Right renal pelvis (tissue), 4 donors: ENCODE data around the gene PCDH9. TPM values are rescaled to one million over a fixed set of nuclear protein-coding genes. Genes with fewer than 3 reads are reported as not detected.

ENCODE experiments used
- DNase-seq, 4 donors: peaks; one replicate each; pipeline ENCODE4 v3.0.0-alpha.2; 2013; ENCODE audit warnings: low read depth in 4 of 4, low spot score in 3 of 4, missing footprints in 1 of 4
- polyA plus RNA-seq, 4 donors: library from polyadenylated mRNA; unstranded; fragments of 120-200 nt; gene quantifications; one replicate each; pipeline ENCODE4 v1.2.1, GENCODE V29; 2013; ENCODE audit not compliant: insufficient read length in 4 of 4

The PCDH9 gene
- polyA plus RNA-seq, 4 donors: 12.8 to 16.5 (median 15.0) TPM

- no peak for DNase-seq
Observed at GRCh38 chr13:66513728-66514127, 716.4 kb downstream of the PCDH9 start.

DNA sequence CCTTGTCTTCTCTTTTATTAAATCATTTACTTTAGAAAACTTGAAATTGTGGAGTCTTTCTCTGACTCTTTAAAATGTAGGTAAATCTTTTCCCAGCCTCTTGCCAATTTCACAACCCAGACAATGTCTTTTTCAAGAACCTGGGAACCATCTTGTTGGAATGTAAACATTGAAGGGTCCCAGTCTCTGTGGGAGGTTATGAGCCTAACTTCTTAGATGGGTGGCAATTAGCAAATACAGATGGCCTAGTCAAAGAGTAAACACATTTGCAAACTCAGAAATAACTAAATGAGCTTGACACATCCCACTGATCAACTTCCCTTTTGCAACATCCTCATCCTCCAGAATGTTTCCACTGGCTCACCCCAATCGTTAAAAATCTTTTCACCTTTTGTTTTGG, 721.0 kb downstream of the PCDH9 start:
- no peak for DNase-seq

DNA sequence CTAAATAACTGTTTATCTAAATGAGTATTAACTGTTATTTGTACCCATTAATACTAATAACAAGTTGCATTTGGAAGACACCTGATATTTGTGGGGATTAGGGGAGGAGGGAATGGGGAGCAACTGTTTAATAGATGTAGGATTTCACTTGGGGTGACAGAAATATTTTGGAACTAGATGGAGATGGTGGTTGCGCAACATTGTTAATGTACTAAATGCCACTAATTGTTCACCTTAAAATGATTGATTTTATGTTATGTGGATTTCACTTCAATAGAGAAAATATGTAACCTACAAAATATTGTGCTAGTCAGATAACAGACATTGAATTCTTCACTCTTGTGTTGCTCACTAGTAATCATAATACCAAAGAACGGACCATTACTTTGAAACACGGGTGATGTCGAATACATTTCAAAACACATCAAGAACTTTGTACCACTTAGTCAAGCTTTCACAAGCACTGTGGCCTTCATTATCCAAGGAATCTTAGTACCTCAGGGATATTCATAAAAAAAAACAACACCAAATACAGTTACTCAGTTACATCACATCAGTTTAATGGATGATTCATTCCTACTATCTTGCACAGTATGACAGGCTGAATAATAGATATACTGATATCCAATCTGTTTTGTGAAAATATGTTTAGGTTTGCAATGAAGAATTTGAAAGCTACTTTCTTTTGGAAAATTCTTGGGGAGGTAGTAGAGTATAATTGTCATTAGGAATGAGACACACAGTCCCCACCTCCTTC, 721.8 kb downstream of the PCDH9 start:
- no peak for DNase-seq

- DNase-seq: no peak
Observed at GRCh38 chr13:66506979-66507378, 723.2 kb downstream of the PCDH9 start.

DNA sequence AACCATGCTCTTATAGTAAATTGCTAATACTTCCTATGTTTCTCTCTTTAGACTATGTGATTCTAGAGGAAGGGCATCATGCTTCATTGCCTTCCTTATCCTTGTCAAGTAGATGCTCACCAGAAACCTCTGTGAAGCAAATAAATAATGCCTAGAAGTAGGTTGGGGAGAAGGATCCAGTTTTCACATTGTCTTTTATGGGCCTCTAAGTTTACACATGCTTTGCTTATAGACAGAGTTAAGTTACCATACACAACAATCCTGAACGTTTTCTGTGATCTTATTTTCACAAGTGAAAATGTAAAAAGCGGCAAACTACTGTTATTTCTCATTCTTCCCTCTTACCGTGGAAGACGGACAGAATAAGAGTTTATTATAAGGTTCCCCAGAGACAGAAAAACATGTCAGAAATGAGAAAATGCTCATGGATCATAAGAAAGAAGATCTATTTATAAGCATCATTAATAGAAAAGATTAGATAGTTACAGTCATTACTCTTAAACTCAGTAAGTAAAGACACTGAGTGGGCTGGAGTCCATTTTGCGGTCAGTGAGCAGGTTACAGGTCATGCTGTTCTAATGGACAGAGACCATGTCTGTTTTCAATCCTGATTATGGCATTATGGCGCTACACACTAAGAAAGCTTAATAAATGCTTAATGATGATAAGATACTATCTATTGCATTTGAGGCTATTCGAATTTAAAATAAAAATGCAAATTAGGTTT, 723.9 kb downstream of the PCDH9 start:
- no peak for DNase-seq

DNA sequence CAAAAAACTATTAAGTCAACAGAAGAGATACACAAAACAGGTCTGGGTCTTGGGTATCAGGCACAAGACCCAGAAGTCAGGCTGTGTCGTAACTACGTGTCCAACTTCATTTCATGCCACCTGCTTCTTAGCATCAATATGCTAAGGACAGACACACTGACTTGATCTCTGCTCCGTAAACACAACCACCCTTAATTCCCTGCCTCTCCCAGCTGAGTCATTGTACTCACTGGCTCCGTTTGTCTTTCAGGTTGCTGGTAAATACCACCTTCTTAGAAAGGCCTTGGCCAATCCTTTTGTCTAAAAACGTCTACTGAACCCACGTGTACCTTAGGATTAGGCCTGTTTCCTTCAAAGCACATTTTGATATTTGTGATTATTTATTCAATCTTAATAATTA, 726.2 kb downstream of the PCDH9 start:
- no peak for DNase-seq

- no peak for DNase-seq
Observed at GRCh38 chr13:66501181-66501580, 729.0 kb downstream of the PCDH9 start.

DNA sequence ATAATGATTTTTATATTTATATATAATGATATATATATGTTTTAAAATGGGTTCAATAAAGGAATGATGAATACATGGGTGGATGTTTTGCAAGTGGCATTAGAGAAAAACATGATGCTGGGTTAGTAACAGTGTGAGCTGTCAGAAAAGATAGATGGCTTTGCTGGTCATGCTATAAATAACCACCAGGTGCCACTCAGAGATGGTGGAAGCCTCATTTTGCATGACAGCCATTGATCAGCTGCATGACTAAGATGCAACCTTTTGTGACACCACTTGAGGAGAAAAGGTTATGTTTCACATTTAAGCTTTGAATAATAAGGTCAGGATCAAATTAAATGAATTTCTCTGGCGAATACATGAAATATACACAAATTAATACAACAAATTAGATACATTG, 737.7 kb downstream of the PCDH9 start:
- no peak for DNase-seq

- no peak for DNase-seq
Observed at GRCh38 chr13:66491251-66491650, 738.9 kb downstream of the PCDH9 start.

DNA sequence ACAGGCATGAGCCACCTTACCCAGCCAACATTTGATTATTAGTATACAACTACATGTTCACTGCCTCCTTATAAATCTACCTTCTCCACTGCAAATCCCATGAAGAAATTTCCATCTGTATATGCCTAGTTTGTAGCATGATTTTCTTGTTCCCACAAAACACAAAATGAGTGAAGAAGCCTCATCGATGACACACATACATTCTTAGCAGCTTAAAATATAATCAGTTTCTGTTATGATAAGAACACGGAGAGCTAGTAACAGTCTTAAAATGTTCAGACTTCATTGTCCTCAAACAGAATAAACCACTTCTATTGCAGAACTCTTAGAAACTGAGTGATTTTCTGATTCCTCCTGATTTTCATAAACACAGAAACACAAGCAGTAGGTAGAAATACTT, 740.5 kb downstream of the PCDH9 start:
- DNase-seq: no peak

DNA sequence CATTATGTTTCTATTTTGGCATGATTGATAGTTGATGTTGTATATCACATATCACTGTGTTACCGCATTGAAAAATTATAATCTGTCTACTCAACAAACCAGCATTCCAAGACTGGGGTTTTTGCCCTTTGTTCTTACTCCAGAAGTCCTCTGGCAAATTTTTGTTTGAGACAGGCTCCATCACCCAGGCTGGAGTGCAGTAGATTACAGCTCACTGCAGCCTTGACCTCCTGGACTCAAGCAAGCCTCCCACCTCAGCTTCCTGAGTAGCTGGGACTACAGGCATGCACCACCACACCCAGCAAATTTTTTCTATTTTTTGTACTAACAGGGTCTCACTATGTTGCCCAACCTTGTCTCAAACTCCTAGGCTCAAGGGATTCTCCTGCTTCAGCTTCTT, 741.0 kb downstream of the PCDH9 start:
- no peak for DNase-seq

GRCh38 chr13:66483712-66484111, 746.4 kb downstream of the PCDH9 start:
- DNase-seq: no peak

GRCh38 chr13:66482836-66483235, 747.3 kb downstream of the PCDH9 start:
- no peak for DNase-seq

DNA sequence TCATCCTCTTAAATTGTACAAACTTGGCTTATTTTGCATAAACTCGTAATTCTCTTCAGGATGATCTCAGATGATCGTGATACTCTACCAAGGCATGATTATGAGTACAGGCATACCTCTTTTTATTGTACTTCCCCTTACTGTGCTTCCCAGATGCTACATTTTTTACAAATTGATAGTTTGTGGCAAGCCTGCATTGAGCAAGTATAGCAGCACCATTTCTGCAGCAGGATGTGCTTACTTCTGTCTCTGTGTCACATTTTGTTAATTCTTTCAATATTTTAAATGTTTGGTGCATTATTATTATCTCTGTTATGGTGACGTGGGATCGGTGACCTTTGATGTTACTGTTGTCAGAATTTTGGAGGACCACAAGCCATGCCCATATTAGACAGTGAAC, 752.3 kb downstream of the PCDH9 start:
- DNase-seq: no peak

DNA sequence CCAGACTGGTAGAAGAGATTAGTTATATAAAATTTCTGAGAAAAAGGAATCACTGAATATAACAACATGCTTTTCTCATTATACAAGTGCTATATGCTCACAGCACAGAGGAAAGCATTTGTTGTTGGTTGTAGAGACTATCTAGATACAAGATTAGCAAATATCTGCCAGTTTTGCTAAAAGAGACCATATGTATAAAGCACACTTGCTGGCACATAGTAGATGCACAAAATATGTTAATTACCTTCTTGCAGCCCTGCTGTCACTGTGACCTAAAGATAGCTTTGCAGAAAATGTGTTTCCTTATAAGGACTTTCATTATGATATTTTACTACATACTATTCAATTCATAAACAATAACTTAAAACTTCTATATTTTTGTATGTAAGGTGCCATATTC, 755.1 kb downstream of the PCDH9 start:
- DNase-seq: no peak

GRCh38 chr13:66469745-66470144, 760.4 kb downstream of the PCDH9 start:
- no peak for DNase-seq

DNA sequence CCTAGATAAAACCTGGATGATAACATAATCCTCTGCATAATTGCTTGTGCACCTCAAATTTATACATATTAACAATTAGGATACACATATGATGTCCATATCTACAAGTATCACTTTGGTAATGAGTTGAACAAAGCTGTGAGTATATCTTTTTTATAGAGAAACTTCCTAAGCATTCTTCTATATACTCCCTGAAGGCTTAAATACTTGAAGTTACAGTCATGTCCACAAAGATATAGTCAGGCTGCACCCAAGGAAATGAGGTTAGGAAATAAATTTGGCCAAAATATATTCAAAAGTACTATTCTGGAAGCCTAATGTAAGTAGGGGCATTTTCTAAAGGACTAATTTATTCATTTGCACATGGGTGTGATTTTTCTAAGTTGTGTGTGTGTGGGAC, 761.5 kb downstream of the PCDH9 start:
- DNase-seq: no peak

DNA sequence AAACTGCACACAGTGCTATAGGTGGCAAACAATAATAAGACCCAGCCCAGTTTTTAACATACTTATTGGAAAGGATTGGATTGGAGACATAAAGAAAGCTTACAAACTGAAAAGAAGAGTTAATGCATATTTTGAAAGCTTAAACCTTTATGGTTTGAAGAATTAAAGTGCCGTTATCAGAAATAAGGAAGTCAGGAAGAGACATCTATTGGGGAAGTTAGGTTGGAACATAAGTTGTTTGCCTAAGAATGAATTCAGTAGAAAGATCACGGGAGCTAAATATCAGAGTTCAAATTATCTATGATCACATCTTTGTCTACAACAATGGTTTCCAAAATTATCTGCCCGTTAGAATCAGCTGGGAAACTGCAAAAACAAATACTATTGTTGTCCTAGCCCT, 767.9 kb downstream of the PCDH9 start:
- no peak for DNase-seq

- no peak for DNase-seq
Observed at GRCh38 chr13:66461021-66461420, 769.1 kb downstream of the PCDH9 start.

DNA sequence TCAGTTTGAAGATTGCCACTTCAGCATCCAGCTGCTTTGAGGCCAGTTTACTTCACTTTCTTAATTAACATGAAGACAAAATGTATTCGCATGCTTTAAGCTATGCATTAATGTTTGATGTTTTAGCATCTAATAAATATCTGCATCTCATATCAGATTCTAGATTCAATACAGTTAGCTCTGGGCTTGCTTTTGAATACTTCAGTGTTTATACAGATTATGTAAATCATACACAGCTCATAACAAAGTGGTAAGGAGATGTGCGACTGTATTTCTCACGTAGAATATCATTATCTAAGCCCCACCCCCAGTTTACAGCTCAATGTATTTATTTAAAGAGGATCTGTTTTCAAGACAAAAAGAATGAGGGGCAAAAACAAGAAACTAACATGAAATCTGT, 770.5 kb downstream of the PCDH9 start:
- no peak for DNase-seq

DNA sequence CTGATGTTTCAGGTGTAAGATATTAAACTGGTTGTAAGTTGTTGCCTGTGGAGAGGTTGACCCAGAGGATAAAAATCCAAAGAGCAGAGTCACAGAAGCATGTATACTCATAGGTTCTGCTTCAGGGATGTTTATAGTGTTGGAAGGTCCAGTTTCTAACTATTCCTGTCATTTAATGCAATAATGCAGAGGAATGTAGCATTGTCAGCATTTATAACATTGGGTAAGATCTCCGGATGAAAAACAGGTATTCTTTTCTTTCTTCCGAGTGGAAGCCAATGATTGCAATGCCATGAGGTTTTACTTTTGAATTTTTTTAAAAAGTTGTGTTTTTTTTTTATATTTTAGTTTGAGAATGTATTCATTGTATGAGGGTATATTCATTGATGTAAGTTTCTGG, 771.0 kb downstream of the PCDH9 start:
- no peak for DNase-seq

DNA sequence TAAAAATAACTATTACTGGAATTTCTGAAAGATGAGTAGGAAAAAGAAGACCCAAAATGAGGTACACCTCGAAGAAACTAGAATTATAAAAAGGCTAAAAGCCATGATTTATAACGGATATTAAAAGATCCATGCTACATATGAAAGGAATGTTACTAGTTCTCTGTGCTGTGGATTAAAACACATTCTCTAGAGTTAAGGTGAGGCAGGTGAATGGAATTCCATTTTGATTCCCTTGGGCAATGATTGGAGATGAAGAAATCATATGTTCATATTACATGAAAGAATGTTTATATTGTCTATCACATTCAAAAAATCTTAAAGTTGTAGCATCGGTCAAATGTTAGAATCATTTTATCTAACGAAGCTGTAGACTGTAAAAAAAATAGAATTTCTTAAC, 783.7 kb downstream of the PCDH9 start:
- no peak for DNase-seq
